GM19397 (cell line): ENCODE measurements around the gene PGAP2.
"Not testable (repeated sequence)": the region's sequence is repeated elsewhere in the genome, so short reads cannot be mapped to it uniquely, and the experiment has no call there.

Experiments
- ATAC-seq: cut with Tn5 transposase; IDR thresholded peaks from one replicate; pipeline ENCODE4 v1.9.1; 2021; ENCODE audit warnings: mild to moderate bottlenecking, moderate library complexity; ENCODE audit not compliant: unreplicated experiment

Gene PGAP2

DNA sequence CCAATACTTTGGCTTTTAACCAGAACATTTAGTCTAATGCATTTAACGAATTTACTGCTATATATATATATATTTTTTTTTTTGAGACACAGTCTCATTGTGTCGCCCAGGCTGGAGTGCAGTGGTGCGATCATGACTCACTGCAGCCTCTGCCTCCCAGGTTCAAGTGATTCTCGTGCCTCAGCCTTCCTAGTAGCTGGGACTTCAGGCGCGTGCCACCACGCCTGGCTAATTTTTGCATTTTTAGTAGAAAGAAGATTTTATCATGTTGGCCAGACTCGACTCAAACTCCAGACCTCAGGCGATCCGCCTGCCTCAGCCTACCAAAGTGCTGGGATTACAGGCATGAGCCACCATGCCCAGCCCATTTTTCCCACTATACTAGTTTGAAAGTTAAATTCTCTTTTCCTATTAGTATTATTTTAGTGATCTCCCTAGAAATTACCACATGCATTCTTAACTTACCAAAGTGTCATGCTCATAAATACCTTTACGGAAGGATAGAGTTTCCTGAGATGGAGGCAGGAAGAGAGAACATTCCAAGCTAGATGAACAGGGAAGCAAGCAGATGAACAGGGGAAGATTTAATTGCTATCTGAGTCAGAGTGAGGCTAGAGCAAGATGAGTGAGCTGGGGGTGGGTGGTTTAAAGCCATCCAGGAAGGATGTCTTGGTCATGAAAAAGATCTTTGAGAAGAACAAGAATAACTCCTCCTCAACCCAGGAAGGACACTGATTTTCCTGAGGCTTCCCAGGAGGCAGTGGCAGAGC, 4.4 kb upstream of the PGAP2 start:
- no peak for ATAC-seq

DNA sequence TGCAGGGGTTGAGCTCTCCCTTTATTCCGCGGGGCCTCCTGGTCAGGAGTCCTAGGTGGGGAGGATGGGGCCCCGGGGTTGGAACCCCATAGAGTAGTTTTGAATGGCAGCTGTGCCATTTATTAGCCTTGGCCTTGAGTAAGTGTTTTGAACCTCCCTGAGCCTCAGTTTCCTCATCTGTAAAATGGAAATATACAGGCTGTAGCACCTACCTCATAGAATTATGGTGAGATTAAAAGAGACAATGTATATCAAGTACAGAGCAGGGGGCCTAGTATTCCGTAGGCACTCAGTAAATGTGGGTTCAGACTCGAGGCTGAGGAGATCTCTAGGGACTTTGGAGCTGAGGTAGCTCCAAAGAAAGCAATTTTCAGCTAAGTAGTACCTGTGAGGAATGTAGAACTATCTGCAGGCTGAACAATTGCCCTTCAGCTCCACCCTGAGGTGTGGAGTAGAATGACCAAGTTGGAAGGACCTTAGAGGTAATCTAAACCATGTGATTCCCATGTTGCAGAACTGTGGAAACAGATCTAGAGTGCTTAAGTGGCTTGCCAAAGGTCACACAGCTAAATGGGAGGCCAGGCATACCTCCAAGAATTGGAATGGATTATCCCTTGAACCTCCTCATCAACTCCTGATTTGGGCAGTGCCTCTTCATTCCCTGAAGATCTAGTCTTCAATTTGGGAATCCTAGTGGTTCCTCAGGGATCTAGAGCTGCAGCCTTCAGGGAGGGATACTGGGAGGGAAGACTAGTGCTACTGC, 682 bp downstream of the PGAP2 start:
- ATAC-seq: no peak

DNA sequence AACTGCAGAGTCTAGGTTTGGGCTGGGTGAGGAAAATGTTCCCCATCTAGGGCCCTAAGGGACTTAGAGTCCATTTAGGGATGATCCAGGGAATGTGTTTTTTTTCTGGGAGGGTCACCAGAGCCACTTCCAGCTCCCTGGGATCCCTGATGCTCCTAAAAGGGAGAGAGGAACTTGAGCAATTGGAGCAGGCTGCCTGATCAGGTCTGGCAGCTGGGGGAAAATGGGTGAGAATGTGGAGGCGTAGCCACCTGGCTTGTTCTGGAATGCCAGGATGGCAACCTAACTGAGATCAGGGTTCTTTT, 1.2 kb downstream of the PGAP2 start:
- ATAC-seq: no peak

GRCh38 chr11:3810446-3810845, 2.1 kb downstream of the PGAP2 start:
- ATAC-seq: no peak

DNA sequence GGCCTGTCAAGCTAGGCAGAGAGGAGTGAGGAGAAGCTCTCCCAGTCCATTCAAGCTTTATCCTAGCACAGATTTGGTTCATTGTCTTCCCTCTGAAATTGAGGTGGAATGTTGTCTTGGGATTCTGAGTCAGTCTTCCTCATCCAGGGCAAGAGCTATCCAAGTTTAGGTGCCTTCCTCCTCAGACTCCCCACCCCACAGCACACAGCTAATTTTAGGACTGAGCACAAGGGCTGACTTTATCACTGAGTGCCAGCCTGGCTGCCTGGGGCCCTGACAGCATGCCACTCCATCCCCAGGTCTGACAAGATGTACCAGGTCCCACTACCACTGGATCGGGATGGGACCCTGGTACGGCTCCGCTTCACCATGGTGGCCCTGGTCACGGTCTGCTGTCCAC, 2.6 kb downstream of the PGAP2 start:
- no peak for ATAC-seq

GRCh38 chr11:3814832-3815231, 6.5 kb downstream of the PGAP2 start:
- ATAC-seq: not testable (repeated sequence)

- no peak for ATAC-seq
Measured at GRCh38 chr11:3815845-3816244, 7.5 kb downstream of the PGAP2 start.

- no peak for ATAC-seq
Measured at GRCh38 chr11:3816673-3817072, 8.3 kb downstream of the PGAP2 start.

DNA sequence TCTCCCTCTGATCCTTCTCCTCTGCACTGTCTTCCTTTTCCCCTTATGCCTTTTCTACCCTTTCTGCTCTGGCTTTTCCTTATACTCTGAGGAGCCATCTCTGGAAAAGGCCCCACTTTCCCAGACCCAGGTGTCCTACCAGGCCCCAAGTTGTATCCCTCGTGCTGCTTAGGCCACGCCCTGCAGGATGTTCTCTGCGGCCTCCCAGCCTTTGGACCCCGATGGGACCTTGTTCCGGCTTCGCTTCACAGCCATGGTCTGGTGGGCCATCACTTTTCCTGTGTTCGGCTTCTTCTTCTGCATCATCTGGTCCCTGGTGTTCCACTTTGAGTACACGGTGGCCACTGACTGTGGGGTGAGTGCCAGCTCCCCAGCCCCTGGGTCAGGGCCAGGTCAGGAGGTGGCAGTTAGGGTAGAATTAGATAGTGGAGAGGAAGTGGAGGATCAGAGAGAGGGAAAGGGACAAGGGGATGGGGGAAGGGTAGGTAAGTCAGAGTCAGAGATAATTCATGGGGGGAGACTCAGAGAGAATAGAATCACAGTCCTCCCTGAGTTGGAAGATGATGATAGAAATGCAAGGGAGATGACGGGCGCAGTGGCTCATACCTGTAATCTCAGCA, 8.9 kb downstream of the PGAP2 start:
- ATAC-seq: no peak

GRCh38 chr11:3820971-3821370, 12.6 kb downstream of the PGAP2 start:
- ATAC-seq: no peak

DNA sequence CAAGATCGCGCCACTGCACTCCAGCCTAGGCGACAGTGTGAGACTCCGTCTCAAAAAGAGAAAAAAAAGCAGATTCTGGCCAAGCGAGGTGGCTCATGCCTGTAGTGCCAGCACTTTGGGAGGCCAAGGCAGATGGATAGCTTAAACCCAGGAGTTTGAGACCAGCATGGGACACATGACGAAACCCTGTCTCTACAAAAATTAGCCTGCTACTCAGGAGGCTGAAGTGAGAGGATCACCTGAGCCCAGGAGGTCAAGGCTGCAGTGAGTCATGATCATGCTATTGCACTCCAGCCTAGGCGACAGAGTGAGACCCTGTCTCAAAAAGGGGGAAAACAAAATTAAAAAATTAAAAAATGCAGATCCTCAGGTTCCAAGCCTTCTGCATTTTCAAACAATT, 14.0 kb downstream of the PGAP2 start:
- no peak for ATAC-seq

DNA sequence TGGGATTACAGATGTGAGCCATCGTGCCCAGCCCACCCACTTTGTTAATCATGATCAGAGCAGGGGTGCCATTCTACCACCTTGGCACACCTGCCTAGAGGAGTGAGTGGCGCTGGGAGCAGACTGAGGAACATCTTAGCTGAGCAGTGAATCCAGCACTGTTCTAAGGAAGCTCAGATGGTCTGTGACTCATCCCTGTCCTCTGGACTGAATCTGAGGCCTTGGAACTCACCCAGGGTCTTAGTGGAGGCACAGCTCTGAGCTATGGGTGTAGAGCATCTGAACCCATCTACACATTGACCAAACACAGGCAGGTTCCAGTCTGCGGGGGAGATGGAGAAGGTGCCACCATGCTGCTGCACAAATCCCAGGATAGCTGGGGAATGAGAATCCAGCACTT, 14.9 kb downstream of the PGAP2 start:
- no peak for ATAC-seq

GRCh38 chr11:3823762-3824506, 15.6 kb downstream of the PGAP2 start:
- ATAC-seq: no peak

- peak; percentile 82 for ATAC-seq
Measured at GRCh38 chr11:3824714-3825472, 16.5 kb downstream of the PGAP2 start.

DNA sequence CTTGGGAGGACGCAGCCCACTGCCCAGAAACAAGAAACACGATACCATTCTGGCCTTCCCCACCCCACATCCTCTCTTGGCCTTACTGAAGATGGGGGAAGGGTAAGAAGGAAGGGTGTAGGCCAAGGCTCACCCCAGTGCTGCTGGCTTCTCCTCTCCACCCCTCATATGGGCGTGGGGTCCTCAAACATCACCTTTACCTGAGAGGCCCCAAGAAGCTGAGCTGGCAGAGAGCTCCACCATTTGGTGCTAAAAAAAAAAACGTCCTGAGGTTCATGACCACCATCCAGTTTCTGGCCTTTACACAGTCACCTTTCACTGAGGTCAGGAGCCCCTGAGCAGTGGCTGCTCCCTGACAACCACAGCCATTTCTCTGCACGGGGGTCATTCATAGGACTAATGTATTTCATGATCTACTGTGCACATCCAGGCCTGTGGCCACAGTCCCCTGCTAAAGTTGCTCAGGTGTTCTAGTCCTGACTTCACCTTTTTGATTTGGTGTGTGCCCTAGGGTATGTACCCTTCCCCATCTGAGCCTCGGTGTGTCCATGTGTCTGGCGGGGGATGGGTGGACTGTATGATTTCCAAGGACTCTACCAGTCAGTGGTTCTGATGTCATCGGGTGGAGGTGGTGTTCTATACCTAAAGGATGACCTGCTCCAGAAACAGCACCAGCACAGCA, 17.3 kb downstream of the PGAP2 start:
- no peak for ATAC-seq

GRCh38 chr11:3826721-3827120, 18.4 kb downstream of the PGAP2 start:
- ATAC-seq: no peak

DNA sequence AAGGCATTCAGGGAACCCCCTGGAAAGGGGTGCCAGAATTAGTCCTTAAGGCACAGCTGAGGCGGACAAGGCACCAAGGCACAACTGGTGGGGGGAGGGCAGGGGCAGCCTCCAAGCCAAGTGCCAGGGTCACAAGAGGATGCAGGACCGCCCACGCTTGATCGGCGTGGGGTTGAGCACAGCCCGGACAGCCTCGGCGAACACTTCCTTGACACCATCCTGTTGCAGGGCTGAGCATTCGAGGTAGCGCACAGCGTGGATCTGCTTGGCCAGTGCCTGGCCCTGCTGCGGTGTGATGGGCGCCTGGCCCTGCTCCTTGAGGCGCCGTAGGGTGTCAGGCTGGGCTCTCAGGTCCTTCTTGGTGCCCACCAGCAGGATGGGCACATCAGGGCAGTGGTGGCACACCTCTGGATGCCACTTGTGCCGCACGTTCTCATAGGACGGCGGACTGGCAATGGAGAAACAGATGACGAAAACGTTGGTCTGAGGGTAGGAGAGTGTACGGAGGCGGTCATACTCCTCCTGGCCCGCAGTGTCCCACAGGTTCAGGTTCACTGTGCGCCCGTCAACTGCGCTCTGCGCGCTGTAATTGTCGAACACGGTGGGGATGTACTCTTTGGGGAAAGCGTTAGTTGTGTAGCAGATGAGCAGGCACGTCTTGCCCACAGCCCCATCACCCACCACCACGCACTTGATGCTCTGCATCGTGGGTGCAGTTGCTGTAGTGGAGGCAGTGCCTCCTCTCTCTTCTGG, 19.2 kb downstream of the PGAP2 start:
- no peak for ATAC-seq

- no peak for ATAC-seq
Measured at GRCh38 chr11:3830088-3830487, 21.7 kb downstream of the PGAP2 start.

DNA sequence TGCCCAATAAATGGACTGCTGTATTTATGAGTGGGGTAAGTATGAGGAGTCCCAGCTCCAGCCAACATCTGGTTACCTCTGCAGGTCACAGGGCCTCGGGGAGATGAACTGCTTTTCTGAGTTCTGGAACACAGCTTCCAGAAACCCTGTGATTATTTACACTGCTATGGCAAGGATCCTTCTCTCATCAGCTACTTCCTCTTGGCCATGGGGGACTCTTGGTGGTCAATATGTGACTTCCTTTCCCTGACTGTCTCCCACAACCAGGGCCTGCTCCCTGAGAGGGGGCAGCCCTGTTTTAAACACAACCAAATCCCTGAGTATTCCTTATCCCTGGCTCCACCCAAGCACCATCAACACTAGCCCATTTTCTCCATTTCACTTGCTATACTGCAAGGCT, 22.4 kb downstream of the PGAP2 start:
- ATAC-seq: no peak
